Psoas muscle (tissue), 8 donors: ENCODE results near the gene TMEM147. TPM values are rescaled to one million over a fixed set of nuclear protein-coding genes. Genes with fewer than 3 reads are reported as not detected.

ENCODE experiments used
- ATAC-seq, 4 donors: fragments of 200-7000 bp; cut with Tn5 transposase; one replicate each; pipeline ENCODE4 v1.9.1; 2020; ENCODE audit warnings: moderate library complexity in 3 of 4, mild to moderate bottlenecking in 2 of 4
- DNase-seq, 2 donors: peaks; one replicate each; pipeline ENCODE4 v3.0.0-alpha.2; 2020
- H3K27ac ChIP-seq: fragments of 200-600 bp; one replicate; pipeline ENCODE4 v1.8.0; 2022
- H3K27me3 ChIP-seq, 3 donors: fragments of 200-600 bp in 1 of 3; one replicate each; pipeline versions ENCODE4 v1.6.1 to v1.8.0; 2013 to 2022; ENCODE audit warnings: low read length in 2 of 3, mild to moderate bottlenecking in 2 of 3, moderate library complexity in 1 of 3; ENCODE audit not compliant: insufficient read depth in 3 of 3
- H3K36me3 ChIP-seq, 2 donors: fragments of 200-600 bp in 1 of 2; one replicate each; pipeline versions ENCODE4 v1.6.1 to v1.8.0; 2013 to 2022; ENCODE audit warnings: low read depth in 1 of 2, mild to moderate bottlenecking in 1 of 2, moderate library complexity in 1 of 2; ENCODE audit not compliant: insufficient read depth in 1 of 2
- H3K4me1 ChIP-seq: fragments of 200-600 bp; one replicate; pipeline ENCODE4 v1.8.0; 2022
- H3K4me3 ChIP-seq: fragments of 200-600 bp; one replicate; pipeline ENCODE4 v1.8.0; 2022; ENCODE audit warnings: mild to moderate bottlenecking
- H3K9me3 ChIP-seq: fragments of 200-600 bp; one replicate; pipeline ENCODE4 v1.8.0; 2022
- CTCF ChIP-seq: fragments of 200-600 bp; IDR thresholded peaks from one replicate; pipeline ENCODE4 v1.8.0; 2022; ENCODE audit warnings: antibody characterized with exemption
- WGBS, 3 donors: extraction: QIAGEN DNeasy Blood & Tissue Kit; methylation state at CpG; one replicate each; pipeline versions ENCODE4 v1.1.6 to v1.1.7; 2013; 5-methylcytosine and 5-hydroxymethylcytosine counted together
- intact Hi-C, 2 donors: fragments of 100-400 bp; cut with DNase I; formaldehyde crosslinking; loops; one replicate each; pipeline versions ENCODE4 v1.11.0 to v1.14.2; 2022
- polyA plus RNA-seq, 3 donors: library from polyadenylated mRNA; stranded (reverse); fragments of 200-250 nt; gene quantifications; one replicate each; pipeline ENCODE4 v1.2.3, GENCODE V29; 2013
- total RNA-seq, 4 donors: library from RNA; stranded (reverse); fragmentation: NEBNext Ultra II Directional in 2 of 4; extraction: Animal tissue kit (Norgen Biotek cat#: 25700) in 2 of 4; gene quantifications; one replicate each; pipeline versions ENCODE4 v1.2.1 to v1.2.4, GENCODE V29; 2021 to 2023
- donor health status: healthy with polysubstance abuse.
- donor health status: DM: no; HTN: no; CAD: no; lungs with moderate emphysema.
- donor health status: Bipolar disorder and iron deficiency.
- donor health status: healthy.
- donor health status: DM: yes; HTN: yes; CAD: no.
- donor health status: DM: no; HTN: no; CAD: no.
- donor health status: DM: no; HTN: no; CAD: no.
- donor health status: DM: yes; HTN: yes; CAD: no.

Gene TMEM147
- total and polyA plus RNA-seq, 7 donors: 77.1 to 245 (median 103) TPM

GRCh38 chr19:35556025-35556590, 10.7 kb downstream of the TMEM147 start:
- Histone ChIP-seq H3K4me1 (no peaks in the 10 kb centered on the region), H3K27ac (no peak overlapping the region), H3K27me3 (peaks cover 0 to 32% (median 19%) of the 10 kb centered on the region in 3 donors), H3K4me3 (no peak overlapping the region), H3K36me3 (no peaks in the 10 kb centered on the region), H3K9me3 (no peaks in the 10 kb centered on the region)
- TF ChIP-seq CTCF: no peak
- intact Hi-C loops: no loop called here
- ATAC-seq: no peak
- 78 to 82% (median 80%) methylated on average over 9 of the region's 9 CpGs for WGBS, 3 donors
- no peak for DNase-seq

GRCh38 chr19:35556846-35557538, 11.6 kb downstream of the TMEM147 start:
- no peak for DNase-seq
- no peaks in the 10 kb centered on the region for H3K36me3 ChIP-seq
- no peaks in the 10 kb centered on the region for H3K4me1 ChIP-seq
- WGBS, 3 donors: 81 to 82% (median 82%) methylated on average over 16 of the region's 16 CpGs
- intact Hi-C loops: no loop called here
- no peak overlapping the region for H3K27ac ChIP-seq
- H3K4me3 ChIP-seq: no peak overlapping the region
- no peaks in the 10 kb centered on the region for H3K9me3 ChIP-seq
- TF ChIP-seq CTCF: no peak
- peak in 1 of 4 donors; percentile 7 for ATAC-seq
- peaks cover 0 to 40% (median 19%) of the 10 kb centered on the region in 3 donors for H3K27me3 ChIP-seq

GRCh38 chr19:35557539-35558399, 12.3 kb downstream of the TMEM147 start:
- no peak for TF ChIP-seq CTCF
- DNase-seq (peak; percentile 68 to 80), ATAC-seq (peak; percentile 67 to 92 (median 79))
- no peaks in the 10 kb centered on the region for H3K36me3 ChIP-seq
- H3K4me3 ChIP-seq: peak overlapping the region; percentile 51
- H3K27me3 ChIP-seq: peaks cover 0 to 47% (median 22%) of the 10 kb centered on the region in 3 donors
- intact Hi-C loops: no loop called here
- WGBS, 3 donors: 3 to 6% (median 4%) methylated on average over 39 to 60 of the region's 60 CpGs
- H3K27ac ChIP-seq: no peak overlapping the region
- H3K4me1 ChIP-seq: no peaks in the 10 kb centered on the region
- no peaks in the 10 kb centered on the region for H3K9me3 ChIP-seq

- H3K36me3 ChIP-seq: no peaks in the 10 kb centered on the region
- DNase-seq (no peak), ATAC-seq (no peak)
- TF ChIP-seq CTCF: no peak
- no peaks in the 10 kb centered on the region for H3K9me3 ChIP-seq
- intact Hi-C loops: no loop called here
- 26 to 27% (median 27%) methylated on average over 48 to 53 of the region's 53 CpGs for WGBS, 3 donors
- H3K4me1 ChIP-seq: no peaks in the 10 kb centered on the region
- peaks cover 0 to 47% (median 22%) of the 10 kb centered on the region in 3 donors for H3K27me3 ChIP-seq
- no peak overlapping the region for H3K27ac ChIP-seq
- peak overlapping the region; percentile 51 for H3K4me3 ChIP-seq
Measured at GRCh38 chr19:35558400-35559280, 13.2 kb downstream of the TMEM147 start.
